CD14-positive monocyte (primary cell): Measurements from ENCODE around the gene PTPRC. TPM values are rescaled to one million over a fixed set of nuclear protein-coding genes. Genes with fewer than 3 reads are reported as not detected.

Experiments
- DNase-seq, 3 donors: peaks; one replicate each; pipeline ENCODE4 v3.0.0-alpha.2; 2011 to 2022
- H2AFZ ChIP-seq: 2 replicates; pipeline ENCODE4 v1.6.0; 2012; ENCODE audit warnings: mild to moderate bottlenecking, low read depth, low read length, inconsistent platforms; ENCODE audit not compliant: insufficient read depth, poor library complexity, severe bottlenecking
- H3K27ac ChIP-seq, 2 donors: 1 replicate in 1 of 2; 2 replicates in 1 of 2; pipeline ENCODE4 v1.5.1; 2012 to 2013; ENCODE audit warnings: low read length in 2 of 2, control low read depth in 1 of 2, inconsistent platforms in 1 of 2, low read depth in 1 of 2, mild to moderate bottlenecking in 1 of 2
- H3K27me3 ChIP-seq, 2 donors: one replicate each; pipeline versions ENCODE4 v1.6.0 to v1.6.1; 2011 to 2013; ENCODE audit warnings: low read length in 2 of 2; ENCODE audit not compliant: control insufficient read depth in 2 of 2, insufficient read depth in 2 of 2
- H3K36me3 ChIP-seq, 2 donors: replicated peaks in 1 of 2; 1 replicate in 1 of 2; 2 replicates in 1 of 2; pipeline versions ENCODE4 v1.5.1 to v1.6.1; 2012 to 2013; ENCODE audit warnings: low read length in 2 of 2, control low read depth in 1 of 2, inconsistent platforms in 1 of 2, mild to moderate bottlenecking in 1 of 2; ENCODE audit not compliant: insufficient read depth in 2 of 2, control insufficient read depth in 1 of 2
- H3K4me1 ChIP-seq, 2 donors: 1 replicate in 1 of 2; 2 replicates in 1 of 2; pipeline versions ENCODE4 v1.5.1 to v1.6.1; 2012 to 2013; ENCODE audit warnings: low read length in 2 of 2, control low read depth in 1 of 2, inconsistent platforms in 1 of 2, mild to moderate bottlenecking in 1 of 2, moderate library complexity in 1 of 2; ENCODE audit not compliant: insufficient read depth in 2 of 2, control insufficient read depth in 1 of 2
- H3K4me2 ChIP-seq: replicated peaks from 2 replicates; pipeline ENCODE3; 2012; ENCODE audit warnings: low read length, moderate library complexity, mild to moderate bottlenecking; ENCODE audit not compliant: poor library complexity, severe bottlenecking; ENCODE audit errors: extremely low read depth
- H3K4me3 ChIP-seq, 3 experiments: fragments of 200-600 bp in 1 of 3; sonication (generic) in 1 of 3; replicated peaks in 1 of 3; 1 replicate in 2 of 3; 2 replicates in 1 of 3; pipeline ENCODE4 v1.5.1; 2011 to 2013; ENCODE audit warnings: low read length in 3 of 3, mild to moderate bottlenecking in 3 of 3, control low read depth in 2 of 3, low read depth in 2 of 3, inconsistent platforms in 1 of 3, moderate library complexity in 1 of 3
- H3K79me2 ChIP-seq: 2 replicates; pipeline ENCODE4 v1.6.0; 2012; ENCODE audit warnings: mild to moderate bottlenecking, control low read depth, inconsistent platforms, low read length, moderate library complexity; ENCODE audit not compliant: insufficient read depth
- H3K9ac ChIP-seq: 2 replicates; pipeline ENCODE4 v1.6.0; 2017; ENCODE audit warnings: low read length, mild to moderate bottlenecking; ENCODE audit not compliant: insufficient read depth, poor library complexity, severe bottlenecking
- H3K9me3 ChIP-seq, 2 donors: replicated peaks in 1 of 2; 1 replicate in 1 of 2; 2 replicates in 1 of 2; pipeline versions ENCODE4 v1.5.1 to v1.6.1; 2012 to 2013; ENCODE audit warnings: low read length in 2 of 2, control low read depth in 1 of 2; ENCODE audit not compliant: control insufficient read depth in 1 of 2, insufficient read depth in 1 of 2
- H4K20me1 ChIP-seq: 2 replicates; pipeline ENCODE4 v1.6.0; 2012; ENCODE audit warnings: mild to moderate bottlenecking, low read length, control low read depth, moderate library complexity; ENCODE audit not compliant: insufficient read depth
- H3K27ac Mint-ChIP-seq, 7 donors: one replicate each; pipeline ENCODE4 v1.8.0; 2020; ENCODE audit warnings: mild to moderate bottlenecking in 7 of 7, mixed read lengths in 7 of 7, moderate library complexity in 6 of 7, inconsistent platforms in 2 of 7
- H3K27me3 Mint-ChIP-seq, 3 donors: one replicate each; pipeline ENCODE4 v1.8.0; 2021 to 2022; ENCODE audit warnings: low read depth in 3 of 3, mild to moderate bottlenecking in 3 of 3, mixed read lengths in 3 of 3, moderate library complexity in 3 of 3, inconsistent platforms in 1 of 3
- H3K36me3 Mint-ChIP-seq, 2 donors: one replicate each; pipeline ENCODE4 v1.8.0; 2020; ENCODE audit warnings: mixed read lengths in 2 of 2, inconsistent platforms in 1 of 2, mild to moderate bottlenecking in 1 of 2
- H3K4me1 Mint-ChIP-seq: one replicate; pipeline ENCODE4 v1.8.0; 2020; ENCODE audit warnings: mild to moderate bottlenecking, mixed read lengths
- H3K4me3 Mint-ChIP-seq, 2 donors: one replicate each; pipeline ENCODE4 v1.8.0; 2020; ENCODE audit warnings: mild to moderate bottlenecking in 2 of 2, mixed read lengths in 2 of 2, moderate library complexity in 1 of 2
- H3K9me3 Mint-ChIP-seq, 7 donors: one replicate each; pipeline ENCODE4 v1.8.0; 2020 to 2022; ENCODE audit warnings: mixed read lengths in 7 of 7, mild to moderate bottlenecking in 6 of 7, moderate library complexity in 6 of 7, inconsistent platforms in 2 of 7
- WGBS: methylation state at CpG from one replicate; pipeline ENCODE4 v1.1.5; 2013; ENCODE audit warnings: missing lambda C conversion rate; ENCODE audit not compliant: insufficient coverage; 5-methylcytosine and 5-hydroxymethylcytosine counted together
- intact Hi-C, 2 donors: fragments of 100-400 bp; cut with micrococcal nuclease; formaldehyde crosslinking; loops; one replicate each; pipeline versions ENCODE4 v1.15.0 to v1.15.1; 2023
- polyA plus RNA-seq, 3 donors: library from polyadenylated mRNA; depleted of rRNA in 1 of 3; unstranded in 2 of 3; stranded (reverse) in 1 of 3; fragments of 300-500 nt in 2 of 3; fragments of >200 nt in 1 of 3; fragmentation: Illumina TruSeq in 2 of 3; gene quantifications; 1 replicate in 2 of 3; 2 replicates in 1 of 3; pipeline ENCODE4 v1.2.3, GENCODE V29; 2012 to 2021
- TF ChIP-seq, protein P1 (sequence below): fragments of 200-600 bp; IDR thresholded peaks from one replicate; pipeline ENCODE4 v1.8.0; 2022; ENCODE audit warnings: antibody characterized with exemption, mild to moderate bottlenecking

The PTPRC gene
- polyA plus RNA-seq, 3 donors, result 410 to 992 (median 667) TPM

DNA sequence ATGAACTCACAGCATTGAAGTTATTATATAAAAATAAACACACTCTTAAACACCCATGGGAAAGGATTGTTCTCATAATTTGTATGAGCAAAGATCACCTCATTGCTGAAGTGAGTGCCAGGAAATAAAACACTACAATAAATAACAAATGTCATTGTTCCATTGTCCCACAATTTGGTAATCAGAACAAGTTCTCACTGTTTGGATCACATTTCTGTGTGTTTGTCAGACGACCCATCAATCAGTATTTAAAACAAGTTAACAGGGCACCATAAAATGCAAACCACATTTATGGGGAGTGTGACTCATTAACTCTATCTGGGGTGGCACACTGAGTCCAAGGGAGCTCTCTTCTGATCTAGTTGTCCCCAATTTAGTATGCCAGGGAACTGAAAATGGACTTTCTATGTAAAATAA is 124.5 kb downstream of the PTPRC start:
- Histone ChIP-seq H3K79me2 (no peaks in the 10 kb centered on the region), H3K4me2 (no peak overlapping the region), H3K27me3 (no peaks in the 10 kb centered on the region), H2AFZ (no peak overlapping the region), H3K27ac (no peak overlapping the region), H3K4me3 (no peak overlapping the region), H3K36me3 (peaks cover under 1 to 1% of the 10 kb centered on the region in 2 donors), H3K4me1 (peaks cover 0 to 3% of the 10 kb centered on the region in 2 donors), H3K9ac (no peak overlapping the region), H4K20me1 (peaks cover 19% of the 10 kb centered on the region), H3K9me3 (no peaks in the 10 kb centered on the region)
- WGBS, result no CpG with 5 or more reads among the region's 1 CpG
- no peak for DNase-seq
- peak overlapping the region in 1 of 7 donors; percentile 8 for H3K27ac Mint-ChIP-seq
- H3K4me1 Mint-ChIP-seq, result peaks cover 10% of the 10 kb centered on the region
- H3K27me3 Mint-ChIP-seq, result peaks cover 0 to 1% (median 0%) of the 10 kb centered on the region in 3 donors
- no peaks in the 10 kb centered on the region for H3K36me3 Mint-ChIP-seq
- intact Hi-C loops, result no loop called here
- H3K4me3 Mint-ChIP-seq, result no peak overlapping the region
- H3K9me3 Mint-ChIP-seq, result no peaks in the 10 kb centered on the region
- TF ChIP-seq, protein P1, sequence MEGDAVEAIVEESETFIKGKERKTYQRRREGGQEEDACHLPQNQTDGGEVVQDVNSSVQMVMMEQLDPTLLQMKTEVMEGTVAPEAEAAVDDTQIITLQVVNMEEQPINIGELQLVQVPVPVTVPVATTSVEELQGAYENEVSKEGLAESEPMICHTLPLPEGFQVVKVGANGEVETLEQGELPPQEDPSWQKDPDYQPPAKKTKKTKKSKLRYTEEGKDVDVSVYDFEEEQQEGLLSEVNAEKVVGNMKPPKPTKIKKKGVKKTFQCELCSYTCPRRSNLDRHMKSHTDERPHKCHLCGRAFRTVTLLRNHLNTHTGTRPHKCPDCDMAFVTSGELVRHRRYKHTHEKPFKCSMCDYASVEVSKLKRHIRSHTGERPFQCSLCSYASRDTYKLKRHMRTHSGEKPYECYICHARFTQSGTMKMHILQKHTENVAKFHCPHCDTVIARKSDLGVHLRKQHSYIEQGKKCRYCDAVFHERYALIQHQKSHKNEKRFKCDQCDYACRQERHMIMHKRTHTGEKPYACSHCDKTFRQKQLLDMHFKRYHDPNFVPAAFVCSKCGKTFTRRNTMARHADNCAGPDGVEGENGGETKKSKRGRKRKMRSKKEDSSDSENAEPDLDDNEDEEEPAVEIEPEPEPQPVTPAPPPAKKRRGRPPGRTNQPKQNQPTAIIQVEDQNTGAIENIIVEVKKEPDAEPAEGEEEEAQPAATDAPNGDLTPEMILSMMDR, result no peak

DNA sequence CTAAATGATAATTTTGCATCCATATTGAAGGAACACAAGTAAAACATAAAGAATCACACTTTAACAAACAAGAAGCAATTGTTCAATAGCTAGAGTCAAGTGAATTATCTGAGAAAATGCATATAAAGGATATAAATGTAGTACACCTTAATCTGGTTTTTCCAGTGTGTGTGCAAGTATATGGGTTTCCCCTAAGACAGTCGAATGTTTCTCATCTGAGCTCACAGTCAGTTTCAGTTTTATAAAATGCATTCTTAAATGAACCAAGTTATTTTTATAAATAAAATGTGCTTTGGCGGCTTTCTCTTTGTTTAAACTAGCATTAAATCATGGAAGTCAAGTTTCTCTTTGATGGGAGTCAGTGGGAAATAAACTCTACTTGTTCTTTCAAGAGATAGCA is 125.9 kb downstream of the PTPRC start:
- H4K20me1 ChIP-seq, result peaks cover 11% of the 10 kb centered on the region
- Mint-ChIP-seq H3K4me1 (peaks cover 10% of the 10 kb centered on the region), H3K9me3 (no peaks in the 10 kb centered on the region), H3K27ac (no peak overlapping the region), H3K36me3 (no peaks in the 10 kb centered on the region), H3K4me3 (no peak overlapping the region), H3K27me3 (peaks cover 0 to 1% (median 0%) of the 10 kb centered on the region in 3 donors)
- no peak for DNase-seq
- no CpG with 5 or more reads among the region's 2 CpGs for WGBS
- no peaks in the 10 kb centered on the region for H3K27me3 ChIP-seq
- no peak overlapping the region for H2AFZ ChIP-seq
- H3K4me3 ChIP-seq, result no peak overlapping the region
- no peak overlapping the region for H3K27ac ChIP-seq
- H3K79me2 ChIP-seq, result no peaks in the 10 kb centered on the region
- H3K4me1 ChIP-seq, result peaks cover 0 to 3% of the 10 kb centered on the region in 2 donors
- no peak overlapping the region for H3K4me2 ChIP-seq
- TF ChIP-seq, protein P1, result no peak
- no peaks in the 10 kb centered on the region for H3K36me3 ChIP-seq
- no peak overlapping the region for H3K9ac ChIP-seq
- no peaks in the 10 kb centered on the region for H3K9me3 ChIP-seq
- intact Hi-C loops, result no loop called here
